IMR-90 (cell line): ENCODE results near the gene OGA. TPM values are rescaled to one million over a fixed set of nuclear protein-coding genes. Genes with fewer than 3 reads are reported as not detected.

ENCODE experiments used
- ATAC-seq: fragments of 200-7000 bp; cut with Tn5 transposase; 2 replicates; pipeline ENCODE4 v1.9.1; 2020; ENCODE audit warnings: low read depth, mild to moderate bottlenecking, moderate library complexity
- BruUV-seq: library from RNA; stranded (reverse); fragments of 400-500 nt; replicated peaks from 2 replicates; lab custom pipeline; 2021; lab: Mats Ljungman, UMichigan
- CTCF ChIA-PET: fragments of 300-600 bp; formaldehyde crosslinking; extraction: SDS; loops from one replicate; lab custom pipeline; 2021; ENCODE audit warnings: antibody characterized with exemption; lab: Yijun Ruan, JAX
- POLR2A ChIA-PET: fragments of 300-600 bp; sonication (Branson Sonifier 250); formaldehyde crosslinking; loops from one replicate; lab custom pipeline; 2022; ENCODE audit warnings: antibody characterized with exemption; ENCODE audit not compliant: unreplicated experiment; lab: Charles Lee
- DNase-seq: peaks from one replicate; pipeline ENCODE4 v3.0.0; 2013
- H2AFZ ChIP-seq: replicated peaks from 2 replicates; pipeline ENCODE3; 2013; ENCODE audit warnings: low read length, mild to moderate bottlenecking; ENCODE audit not compliant: poor library complexity
- H2AK5ac ChIP-seq: 2 replicates; pipeline ENCODE4 v1.6.1; 2013; ENCODE audit warnings: low read depth, low read length, inconsistent platforms
- H2AK9ac ChIP-seq: replicated peaks from 2 replicates; pipeline ENCODE3; 2013; ENCODE audit warnings: mild to moderate bottlenecking, low read depth, low read length, moderate library complexity; ENCODE audit not compliant: poor library complexity
- H2BK120ac ChIP-seq: 2 replicates; pipeline ENCODE4 v1.6.1; 2013; ENCODE audit warnings: low read depth, low read length, inconsistent platforms
- H2BK15ac ChIP-seq: 3 replicates; pipeline ENCODE4 v1.6.1; 2013; ENCODE audit warnings: low read depth, low read length, inconsistent platforms
- H2BK20ac ChIP-seq: 2 replicates; pipeline ENCODE4 v1.6.1; 2013; ENCODE audit warnings: low read depth, mild to moderate bottlenecking, inconsistent platforms, low read length, moderate library complexity
- H2BK5ac ChIP-seq: 2 replicates; pipeline ENCODE4 v1.6.1; 2013; ENCODE audit warnings: mild to moderate bottlenecking, low read depth, low read length, inconsistent platforms; ENCODE audit not compliant: poor library complexity, severe bottlenecking
- H3K14ac ChIP-seq: replicated peaks from 2 replicates; pipeline ENCODE4 v1.6.1; 2013; ENCODE audit warnings: low read depth, low read length, inconsistent platforms
- H3K18ac ChIP-seq: 2 replicates; pipeline ENCODE4 v1.6.1; 2013; ENCODE audit warnings: low read depth, low read length, control low read depth
- H3K23ac ChIP-seq: 2 replicates; pipeline ENCODE4 v1.6.1; 2013; ENCODE audit warnings: low read depth, low read length, inconsistent platforms
- H3K27ac ChIP-seq: 2 replicates; pipeline ENCODE4 v1.5.1; 2013; ENCODE audit warnings: mild to moderate bottlenecking, control low read depth, low read length; ENCODE audit not compliant: insufficient read depth
- H3K27me3 ChIP-seq: 2 replicates; pipeline ENCODE4 v1.6.1; 2013; ENCODE audit warnings: low read length; ENCODE audit not compliant: control insufficient read depth, insufficient read depth
- H3K36me3 ChIP-seq: 2 replicates; pipeline ENCODE4 v1.6.1; 2013; ENCODE audit warnings: low read length, mixed read lengths; ENCODE audit not compliant: control insufficient read depth, insufficient read depth
- H3K4ac ChIP-seq: 2 replicates; pipeline ENCODE4 v1.6.1; 2013; ENCODE audit warnings: low read depth, low read length, inconsistent platforms
- H3K4me1 ChIP-seq: 2 replicates; pipeline ENCODE4 v1.6.1; 2013; ENCODE audit warnings: low read length, mixed read lengths; ENCODE audit not compliant: control insufficient read depth, insufficient read depth
- H3K4me2 ChIP-seq: 2 replicates; pipeline ENCODE4 v1.6.1; 2013; ENCODE audit warnings: low read depth, mild to moderate bottlenecking, control low read depth, low read length, moderate library complexity
- H3K4me3 ChIP-seq: 2 replicates; pipeline ENCODE4 v1.5.1; 2013; ENCODE audit warnings: low read depth, mild to moderate bottlenecking, control low read depth, low read length, moderate library complexity; ENCODE audit not compliant: insufficient read depth
- H3K56ac ChIP-seq: 2 replicates; pipeline ENCODE4 v1.6.1; 2013; ENCODE audit warnings: low read length, inconsistent platforms; ENCODE audit not compliant: insufficient read depth; ENCODE audit errors: extremely low read depth
- H3K79me1 ChIP-seq, 2 experiments: 2 replicates each; pipeline ENCODE4 v1.6.1; 2013; ENCODE audit warnings: low read length in 2 of 2, inconsistent platforms in 1 of 2, low read depth in 1 of 2
- H3K9ac ChIP-seq: 2 replicates; pipeline ENCODE4 v1.6.1; 2013; ENCODE audit warnings: low read depth, low read length, control low read depth
- H3K9me1 ChIP-seq: 2 replicates; pipeline ENCODE4 v1.6.1; 2013; ENCODE audit warnings: low read length, inconsistent platforms; ENCODE audit not compliant: insufficient read depth
- H3K9me3 ChIP-seq: 2 replicates; pipeline ENCODE4 v1.6.1; 2013; ENCODE audit warnings: low read length; ENCODE audit not compliant: control insufficient read depth, insufficient read depth
- H4K20me1 ChIP-seq: 2 replicates; pipeline ENCODE4 v1.6.1; 2013; ENCODE audit warnings: low read length, inconsistent platforms; ENCODE audit not compliant: insufficient read depth
- H4K5ac ChIP-seq: 2 replicates; pipeline ENCODE4 v1.6.1; 2013; ENCODE audit warnings: mild to moderate bottlenecking, low read depth, low read length, control low read depth
- H4K8ac ChIP-seq, 2 experiments: 2 replicates each; pipeline ENCODE4 v1.6.1; 2013; ENCODE audit warnings: low read depth in 2 of 2, low read length in 2 of 2, control low read depth in 1 of 2, inconsistent platforms in 1 of 2
- H4K91ac ChIP-seq: 2 replicates; pipeline ENCODE4 v1.6.1; 2013; ENCODE audit warnings: low read depth, low read length, inconsistent platforms; ENCODE audit not compliant: insufficient read depth
- FOS ChIP-seq: fragments of 150-350 bp; IDR thresholded peaks from 2 replicates; pipeline ENCODE4 v1.6.1; 2016; ENCODE audit warnings: low read depth, low read length
- MAFK ChIP-seq: IDR thresholded peaks from 2 replicates; pipeline ENCODE4 v1.6.1; 2012; ENCODE audit warnings: low read depth, low read length, improper control_type of control experiment
- POLR2A ChIP-seq: IDR thresholded peaks from 2 replicates; pipeline ENCODE4 v1.6.1; 2012; ENCODE audit warnings: mild to moderate bottlenecking, low read depth, low read length
- USF2 ChIP-seq: fragments of 150-350 bp; IDR thresholded peaks from 2 replicates; pipeline ENCODE4 v1.6.1; 2017; ENCODE audit warnings: mild to moderate bottlenecking, antibody characterized with exemption, low read length, low read depth
- WGBS, 2 experiments: methylation state at CpG; one replicate each; pipeline versions ENCODE4 v1.1.5 to v1.1.7; 2013; ENCODE audit warnings: missing lambda C conversion rate in 2 of 2; ENCODE audit not compliant: insufficient read length in 1 of 2; ENCODE audit errors: extremely low coverage in 2 of 2; 5-methylcytosine and 5-hydroxymethylcytosine counted together
- dilution Hi-C: fragments of 300-500 bp; cut with HindIII; formaldehyde crosslinking; loops from one replicate; pipeline ENCODE4 v1.14.3; 2018; ENCODE audit warnings: low sequenced_read_pairs; ENCODE audit not compliant: unreplicated experiment
- in situ Hi-C: fragments of 300-500 bp; cut with MboI; formaldehyde crosslinking; loops from 3 replicates; pipeline ENCODE4 v1.14.3; 2019; ENCODE audit warnings: low sequenced_read_pairs, inconsistent platforms, mixed read lengths
- intact Hi-C: fragments of 100-400 bp; cut with micrococcal nuclease; formaldehyde crosslinking; loops from 2 replicates; pipeline ENCODE4 v1.10.0; 2022
- polyA plus RNA-seq, 3 experiments: library from polyadenylated mRNA; depleted of rRNA; stranded (reverse); fragments of >200 nt; gene quantifications; 2 replicates each; pipeline ENCODE4 v1.2.3, GENCODE V29; 2012; ENCODE audit warnings: low replicate concordance in 1 of 3
- total RNA-seq: library from RNA; depleted of rRNA; stranded (reverse); fragments of >200 nt; gene quantifications from 2 replicates; pipeline ENCODE4 v1.2.3, GENCODE V29; 2012

The OGA gene
- total and polyA plus RNA-seq, 2 of the 4 experiments (the other 2 are of a cell fraction): 42.5 to 62.9 TPM

- no peak overlapping the region for H2BK5ac ChIP-seq
- H2AFZ ChIP-seq: no peak overlapping the region
- no peak overlapping the region for H3K23ac ChIP-seq
- no peak overlapping the region for H3K4me3 ChIP-seq
- no TSS peak for BruUV-seq
- no peaks in the 10 kb centered on the region for H4K20me1 ChIP-seq
- no peak overlapping the region for H4K5ac ChIP-seq
- 63% methylated on average over 1 of the region's 2 CpGs; no CpG with 5 or more reads in 1 of the 2 experiments for WGBS, 2 experiments
- dilution Hi-C loops (no loop called here), in situ Hi-C loops (loop anchor here (10.0 kb wide), 1 partner anchor 557 kb away; no protein-coding TSS in a partner anchor), intact Hi-C loops (no loop called here)
- no peaks in the 10 kb centered on the region for H3K36me3 ChIP-seq
- no peaks in the 10 kb centered on the region for H3K9me3 ChIP-seq
- CTCF ChIA-PET: no interaction called here
- no peaks in the 10 kb centered on the region for H3K4me1 ChIP-seq
- no peak overlapping the region for H3K4ac ChIP-seq
- H3K9me1 ChIP-seq: no peaks in the 10 kb centered on the region
- no peak overlapping the region for H2BK15ac ChIP-seq
- peaks cover 29% of the 10 kb centered on the region for H3K27me3 ChIP-seq
- no peak overlapping the region for H4K8ac ChIP-seq
- H3K79me1 ChIP-seq: no peaks in the 10 kb centered on the region
- no peak overlapping the region for H3K18ac ChIP-seq
- ATAC-seq (no peak), DNase-seq (no peak)
- no peak for TF ChIP-seq POLR2A
- TF ChIP-seq USF2: no peak
- no peak for TF ChIP-seq FOS
- no peak for TF ChIP-seq MAFK
- no peak overlapping the region for H2AK9ac ChIP-seq
- no peak overlapping the region for H4K91ac ChIP-seq
- H3K9ac ChIP-seq: no peak overlapping the region
- H2BK20ac ChIP-seq: no peak overlapping the region
- no peak overlapping the region for H3K4me2 ChIP-seq
- POLR2A ChIA-PET: no interaction called here
- H2AK5ac ChIP-seq: no peak overlapping the region
- H3K56ac ChIP-seq: no peak overlapping the region
- H3K14ac ChIP-seq: no peak overlapping the region
- H3K27ac ChIP-seq: no peak overlapping the region
- no peak overlapping the region for H2BK120ac ChIP-seq
Measured at GRCh38 chr10:101741938-101742337, 76.3 kb downstream of the OGA start.
